WTC11 (cell line): ENCODE measurements around the gene ZNF425. TPM values are rescaled to one million over a fixed set of nuclear protein-coding genes. Genes with fewer than 3 reads are reported as not detected.

ENCODE experiments used
- ATAC-seq: fragments of 200-7000 bp; cut with Tn5 transposase; 2 replicates; pipeline ENCODE4 v1.10.0; 2021; ENCODE audit warnings: mild to moderate bottlenecking, moderate library complexity
- CTCF ChIA-PET: fragments of 300-600 bp; sonication (Branson Sonifier 250); formaldehyde crosslinking; loops from one replicate; lab custom pipeline; 2021; ENCODE audit warnings: antibody characterized with exemption; lab: Charles Lee
- POLR2A ChIA-PET: fragments of 350-600 bp; sonication (Branson Sonifier 250); formaldehyde crosslinking; loops from one replicate; lab custom pipeline; 2021; ENCODE audit warnings: antibody characterized with exemption; lab: Charles Lee
- DNase-seq: peaks from one replicate; pipeline ENCODE4 v3.0.0; 2021; ENCODE audit warnings: low spot score
- H3K27ac Mint-ChIP-seq: 2 replicates; pipeline ENCODE4 v1.8.0; 2021; ENCODE audit warnings: mixed read lengths
- H3K27me3 Mint-ChIP-seq: 2 replicates; pipeline ENCODE4 v1.8.0; 2021; ENCODE audit warnings: low read depth, mild to moderate bottlenecking, moderate library complexity, mixed read lengths
- H3K36me3 Mint-ChIP-seq: 2 replicates; pipeline ENCODE4 v1.8.0; 2021; ENCODE audit warnings: mixed read lengths
- H3K4me1 Mint-ChIP-seq: 2 replicates; pipeline ENCODE4 v1.8.0; 2022; ENCODE audit warnings: mixed read lengths
- H3K4me3 Mint-ChIP-seq: 2 replicates; pipeline ENCODE4 v1.8.0; 2021; ENCODE audit warnings: mild to moderate bottlenecking, moderate library complexity, mixed read lengths
- H3K9me3 Mint-ChIP-seq: 2 replicates; pipeline ENCODE4 v1.8.0; 2021; ENCODE audit warnings: mixed read lengths
- CREM ChIP-seq: sonication (generic); formaldehyde crosslinking; IDR thresholded peaks from 2 replicates; pipeline ENCODE4 v1.8.1; 2022; ENCODE audit warnings: mild to moderate bottlenecking, missing genetic modification reagents, moderate library complexity
- MXD4 ChIP-seq: fragments of 250-450 bp; sonication (Bioruptor Pico); IDR thresholded peaks from 2 replicates; pipeline ENCODE4 v1.8.0; 2021; ENCODE audit warnings: mild to moderate bottlenecking, moderate library complexity, borderline replicate concordance
- MYBL2 ChIP-seq: sonication (generic); formaldehyde crosslinking; IDR thresholded peaks from 2 replicates; pipeline ENCODE4 v1.8.1; 2023; ENCODE audit warnings: mild to moderate bottlenecking, moderate library complexity, missing genetic modification reagents
- TEAD1 ChIP-seq: sonication (generic); formaldehyde crosslinking; IDR thresholded peaks from 2 replicates; pipeline ENCODE4 v1.8.0; 2022; ENCODE audit warnings: mild to moderate bottlenecking, missing genetic modification reagents
- TEAD4 ChIP-seq: sonication (generic); formaldehyde crosslinking; IDR thresholded peaks from 2 replicates; pipeline ENCODE4 v1.8.0; 2022; ENCODE audit warnings: mild to moderate bottlenecking, missing genetic modification reagents
- TP53 ChIP-seq: sonication (generic); formaldehyde crosslinking; IDR thresholded peaks from 2 replicates; pipeline ENCODE4 v1.8.1; 2023; ENCODE audit warnings: mild to moderate bottlenecking, missing genetic modification reagents
- ZNF219 ChIP-seq: sonication (generic); formaldehyde crosslinking; IDR thresholded peaks from 2 replicates; pipeline ENCODE4 v1.8.0; 2023; ENCODE audit warnings: missing genetic modification reagents, mild to moderate bottlenecking, borderline replicate concordance
- ZNF232 ChIP-seq: sonication (generic); formaldehyde crosslinking; IDR thresholded peaks from 2 replicates; pipeline ENCODE4 v1.8.0; 2022; ENCODE audit warnings: mild to moderate bottlenecking, missing genetic modification reagents
- ZNF263 ChIP-seq: sonication (generic); formaldehyde crosslinking; IDR thresholded peaks from 2 replicates; pipeline ENCODE4 v1.8.1; 2022; ENCODE audit warnings: low read depth, mild to moderate bottlenecking, moderate library complexity, missing genetic modification reagents
- ZNF396 ChIP-seq: fragments of 250-450 bp; sonication (Bioruptor Pico); IDR thresholded peaks from 2 replicates; pipeline ENCODE4 v1.8.0; 2021; ENCODE audit warnings: mild to moderate bottlenecking, moderate library complexity, borderline replicate concordance
- ZNF416 ChIP-seq: fragments of 250-450 bp; sonication (Bioruptor Pico); IDR thresholded peaks from 2 replicates; pipeline ENCODE4 v1.9.0; 2021; ENCODE audit warnings: mild to moderate bottlenecking, inconsistent platforms
- total RNA-seq: library from RNA; stranded (reverse); gene quantifications from 3 replicates; pipeline ENCODE4 v1.2.3, GENCODE V29; 2021
- TF ChIP-seq, protein P1 (sequence below): fragments of 250-450 bp; sonication (Bioruptor Pico); IDR thresholded peaks from 2 replicates; pipeline ENCODE4 v1.9.0; 2021; ENCODE audit warnings: mild to moderate bottlenecking
- TF ChIP-seq, protein P2 (sequence below): fragments of 250-450 bp; sonication (Bioruptor Pico); IDR thresholded peaks from 2 replicates; pipeline ENCODE4 v1.8.0; 2021; ENCODE audit warnings: mild to moderate bottlenecking
- TF ChIP-seq, protein P3 (sequence below): sonication (generic); formaldehyde crosslinking; IDR thresholded peaks from 2 replicates; pipeline ENCODE4 v1.8.0; 2023; ENCODE audit warnings: mild to moderate bottlenecking, missing genetic modification reagents
- TF ChIP-seq, protein P4 (sequence below): sonication (generic); formaldehyde crosslinking; IDR thresholded peaks from 2 replicates; pipeline ENCODE4 v1.8.0; 2022; ENCODE audit warnings: mild to moderate bottlenecking, missing genetic modification reagents
- TF ChIP-seq, protein P5 (sequence below): fragments of 250-450 bp; sonication (Bioruptor Pico); IDR thresholded peaks from 2 replicates; pipeline ENCODE4 v1.9.0; 2021; ENCODE audit warnings: moderate library complexity, mild to moderate bottlenecking, inconsistent platforms, borderline replicate concordance
- TF ChIP-seq, protein P6 (sequence below): fragments of 250-450 bp; sonication (Bioruptor Pico); IDR thresholded peaks from 2 replicates; pipeline ENCODE4 v1.9.0; 2021; ENCODE audit warnings: mild to moderate bottlenecking

The ZNF425 gene
- total RNA-seq, 1 experiment from 2014 or later: 3.8 TPM

DNA sequence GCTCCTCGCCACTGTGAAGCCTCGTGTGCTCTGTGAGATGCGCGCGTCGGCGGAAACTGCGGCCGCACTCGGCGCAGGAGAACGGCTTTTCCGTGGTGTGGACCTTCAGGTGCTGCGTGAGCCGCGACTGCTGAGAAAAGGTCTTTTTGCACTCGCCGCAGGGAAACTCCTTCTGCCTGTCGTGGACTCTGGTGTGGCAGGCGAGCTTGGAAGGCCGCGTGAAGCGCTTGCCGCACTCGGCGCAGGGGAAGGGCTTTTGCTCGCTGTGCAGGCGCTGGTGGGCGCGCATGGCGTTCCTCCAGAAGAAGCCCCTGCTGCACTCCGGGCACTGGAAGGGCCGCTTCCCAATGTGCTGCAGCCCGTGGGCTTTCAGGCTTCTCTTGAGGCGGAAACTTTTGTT lies 21.9 kb downstream of the ZNF425 start (continued):
- TF ChIP-seq, protein P1, sequence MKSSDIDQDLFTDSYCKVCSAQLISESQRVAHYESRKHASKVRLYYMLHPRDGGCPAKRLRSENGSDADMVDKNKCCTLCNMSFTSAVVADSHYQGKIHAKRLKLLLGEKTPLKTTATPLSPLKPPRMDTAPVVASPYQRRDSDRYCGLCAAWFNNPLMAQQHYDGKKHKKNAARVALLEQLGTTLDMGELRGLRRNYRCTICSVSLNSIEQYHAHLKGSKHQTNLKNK (CRISPR knock-in tag): no peak

DNA sequence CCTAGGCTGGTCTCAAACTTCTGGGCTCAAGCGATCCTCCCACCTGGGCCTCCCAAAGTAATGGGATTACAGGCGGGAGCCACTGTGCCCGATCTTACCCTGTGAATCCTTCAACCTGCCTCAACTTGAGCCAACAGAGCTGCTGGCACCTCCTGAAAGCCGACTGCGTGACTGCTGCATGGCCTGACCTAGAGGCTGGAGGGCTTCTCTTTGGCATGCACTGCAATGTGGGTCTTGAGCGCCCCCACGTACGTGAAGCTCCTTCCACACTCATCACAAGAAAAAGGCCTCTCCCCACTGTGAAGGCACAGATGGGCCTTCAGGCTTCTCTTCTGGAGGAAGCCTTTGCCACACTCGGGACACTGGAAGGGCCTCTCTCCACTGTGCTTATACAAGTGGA lies 22.7 kb downstream of the ZNF425 start:
- ATAC-seq: peak; percentile 70

DNA sequence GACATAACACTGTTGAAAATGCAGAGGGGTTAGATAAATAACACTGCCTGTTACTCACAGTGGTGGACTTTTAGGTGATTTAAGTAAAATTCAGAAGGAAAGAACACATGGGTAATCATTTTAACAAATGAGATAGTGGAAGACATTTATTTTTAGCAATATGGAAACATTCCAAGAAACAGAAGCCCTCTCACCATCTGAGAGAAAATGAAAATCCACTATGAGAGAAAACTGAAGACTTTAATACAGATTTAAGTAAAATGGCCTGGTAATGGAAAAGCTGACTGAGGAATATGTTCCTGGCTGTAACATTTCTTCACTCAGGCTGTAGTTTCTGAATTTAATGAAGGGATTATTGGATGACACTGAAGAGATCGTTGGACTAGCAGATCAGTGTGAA lies 23.5 kb downstream of the ZNF425 start:
- POLR2A ChIA-PET: interaction anchor here (0.5 kb wide), 1 partner anchor 21 kb away, joined by 5 read pairs; no protein-coding TSS in a partner anchor
- CTCF ChIA-PET: no interaction called here
- H3K27me3 Mint-ChIP-seq: no peaks in the 10 kb centered on the region
- H3K9me3 Mint-ChIP-seq: no peaks in the 10 kb centered on the region
- H3K27ac Mint-ChIP-seq: no peak overlapping the region
- DNase-seq: no peak
- H3K4me1 Mint-ChIP-seq: peaks cover 4% of the 10 kb centered on the region; the same call in 1 of the 2 replicates
- peaks cover 5% of the 10 kb centered on the region for H3K36me3 Mint-ChIP-seq
- TF ChIP-seq MYBL2 (CRISPR knock-in tag) (no peak), TP53 (CRISPR knock-in tag) (no peak), ZNF219 (no peak), MXD4 (CRISPR knock-in tag) (no peak), TEAD4 (CRISPR knock-in tag) (no peak), ZNF263 (no peak), ZNF232 (CRISPR knock-in tag) (no peak), CREM (no peak), TEAD1 (CRISPR knock-in tag) (no peak), ZNF416 (CRISPR knock-in tag) (no peak)
- TF ChIP-seq, protein P2, sequence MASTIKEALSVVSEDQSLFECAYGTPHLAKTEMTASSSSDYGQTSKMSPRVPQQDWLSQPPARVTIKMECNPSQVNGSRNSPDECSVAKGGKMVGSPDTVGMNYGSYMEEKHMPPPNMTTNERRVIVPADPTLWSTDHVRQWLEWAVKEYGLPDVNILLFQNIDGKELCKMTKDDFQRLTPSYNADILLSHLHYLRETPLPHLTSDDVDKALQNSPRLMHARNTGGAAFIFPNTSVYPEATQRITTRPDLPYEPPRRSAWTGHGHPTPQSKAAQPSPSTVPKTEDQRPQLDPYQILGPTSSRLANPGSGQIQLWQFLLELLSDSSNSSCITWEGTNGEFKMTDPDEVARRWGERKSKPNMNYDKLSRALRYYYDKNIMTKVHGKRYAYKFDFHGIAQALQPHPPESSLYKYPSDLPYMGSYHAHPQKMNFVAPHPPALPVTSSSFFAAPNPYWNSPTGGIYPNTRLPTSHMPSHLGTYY: no peak
- TF ChIP-seq, protein P3, sequence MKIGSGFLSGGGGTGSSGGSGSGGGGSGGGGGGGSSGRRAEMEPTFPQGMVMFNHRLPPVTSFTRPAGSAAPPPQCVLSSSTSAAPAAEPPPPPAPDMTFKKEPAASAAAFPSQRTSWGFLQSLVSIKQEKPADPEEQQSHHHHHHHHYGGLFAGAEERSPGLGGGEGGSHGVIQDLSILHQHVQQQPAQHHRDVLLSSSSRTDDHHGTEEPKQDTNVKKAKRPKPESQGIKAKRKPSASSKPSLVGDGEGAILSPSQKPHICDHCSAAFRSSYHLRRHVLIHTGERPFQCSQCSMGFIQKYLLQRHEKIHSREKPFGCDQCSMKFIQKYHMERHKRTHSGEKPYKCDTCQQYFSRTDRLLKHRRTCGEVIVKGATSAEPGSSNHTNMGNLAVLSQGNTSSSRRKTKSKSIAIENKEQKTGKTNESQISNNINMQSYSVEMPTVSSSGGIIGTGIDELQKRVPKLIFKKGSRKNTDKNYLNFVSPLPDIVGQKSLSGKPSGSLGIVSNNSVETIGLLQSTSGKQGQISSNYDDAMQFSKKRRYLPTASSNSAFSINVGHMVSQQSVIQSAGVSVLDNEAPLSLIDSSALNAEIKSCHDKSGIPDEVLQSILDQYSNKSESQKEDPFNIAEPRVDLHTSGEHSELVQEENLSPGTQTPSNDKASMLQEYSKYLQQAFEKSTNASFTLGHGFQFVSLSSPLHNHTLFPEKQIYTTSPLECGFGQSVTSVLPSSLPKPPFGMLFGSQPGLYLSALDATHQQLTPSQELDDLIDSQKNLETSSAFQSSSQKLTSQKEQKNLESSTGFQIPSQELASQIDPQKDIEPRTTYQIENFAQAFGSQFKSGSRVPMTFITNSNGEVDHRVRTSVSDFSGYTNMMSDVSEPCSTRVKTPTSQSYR: no peak
- TF ChIP-seq, protein P4, sequence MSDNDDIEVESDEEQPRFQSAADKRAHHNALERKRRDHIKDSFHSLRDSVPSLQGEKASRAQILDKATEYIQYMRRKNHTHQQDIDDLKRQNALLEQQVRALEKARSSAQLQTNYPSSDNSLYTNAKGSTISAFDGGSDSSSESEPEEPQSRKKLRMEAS: no peak
- TF ChIP-seq, protein P5, sequence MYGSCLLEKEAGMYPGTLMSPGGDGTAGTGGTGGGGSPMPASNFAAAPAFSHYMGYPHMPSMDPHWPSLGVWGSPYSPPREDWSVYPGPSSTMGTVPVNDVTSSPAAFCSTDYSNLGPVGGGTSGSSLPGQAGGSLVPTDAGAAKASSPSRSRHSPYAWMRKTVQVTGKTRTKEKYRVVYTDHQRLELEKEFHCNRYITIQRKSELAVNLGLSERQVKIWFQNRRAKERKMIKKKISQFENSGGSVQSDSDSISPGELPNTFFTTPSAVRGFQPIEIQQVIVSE (CRISPR knock-in tag): no peak
- TF ChIP-seq, protein P6, sequence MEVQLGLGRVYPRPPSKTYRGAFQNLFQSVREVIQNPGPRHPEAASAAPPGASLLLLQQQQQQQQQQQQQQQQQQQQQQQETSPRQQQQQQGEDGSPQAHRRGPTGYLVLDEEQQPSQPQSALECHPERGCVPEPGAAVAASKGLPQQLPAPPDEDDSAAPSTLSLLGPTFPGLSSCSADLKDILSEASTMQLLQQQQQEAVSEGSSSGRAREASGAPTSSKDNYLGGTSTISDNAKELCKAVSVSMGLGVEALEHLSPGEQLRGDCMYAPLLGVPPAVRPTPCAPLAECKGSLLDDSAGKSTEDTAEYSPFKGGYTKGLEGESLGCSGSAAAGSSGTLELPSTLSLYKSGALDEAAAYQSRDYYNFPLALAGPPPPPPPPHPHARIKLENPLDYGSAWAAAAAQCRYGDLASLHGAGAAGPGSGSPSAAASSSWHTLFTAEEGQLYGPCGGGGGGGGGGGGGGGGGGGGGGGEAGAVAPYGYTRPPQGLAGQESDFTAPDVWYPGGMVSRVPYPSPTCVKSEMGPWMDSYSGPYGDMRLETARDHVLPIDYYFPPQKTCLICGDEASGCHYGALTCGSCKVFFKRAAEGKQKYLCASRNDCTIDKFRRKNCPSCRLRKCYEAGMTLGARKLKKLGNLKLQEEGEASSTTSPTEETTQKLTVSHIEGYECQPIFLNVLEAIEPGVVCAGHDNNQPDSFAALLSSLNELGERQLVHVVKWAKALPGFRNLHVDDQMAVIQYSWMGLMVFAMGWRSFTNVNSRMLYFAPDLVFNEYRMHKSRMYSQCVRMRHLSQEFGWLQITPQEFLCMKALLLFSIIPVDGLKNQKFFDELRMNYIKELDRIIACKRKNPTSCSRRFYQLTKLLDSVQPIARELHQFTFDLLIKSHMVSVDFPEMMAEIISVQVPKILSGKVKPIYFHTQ: no peak
- TF ChIP-seq, protein P1 (CRISPR knock-in tag): no peak
- TF ChIP-seq, all 79 proteins: peak for 0
- no peak for ATAC-seq
- no peak overlapping the region for H3K4me3 Mint-ChIP-seq

More for the DNA sequence above, 22.7 kb downstream of the ZNF425 start:
- H3K36me3 Mint-ChIP-seq: peaks cover 5% of the 10 kb centered on the region
- H3K27me3 Mint-ChIP-seq: no peaks in the 10 kb centered on the region
- peaks cover 4% of the 10 kb centered on the region; the same call in 1 of the 2 replicates for H3K4me1 Mint-ChIP-seq
- ChIA-PET POLR2A (interaction anchor here (0.5 kb wide), 1 partner anchor 20 kb away, joined by 5 read pairs; no protein-coding TSS in a partner anchor), CTCF (interaction anchor here (1.2 to 1.5 kb wide), 2 partner anchors 38 to 46 kb away, joined by 3 to 6 read pairs; no protein-coding TSS in a partner anchor)
- no peak overlapping the region for H3K27ac Mint-ChIP-seq
- H3K9me3 Mint-ChIP-seq: no peaks in the 10 kb centered on the region
- no peak for DNase-seq
- H3K4me3 Mint-ChIP-seq: no peak overlapping the region
- no peak for TF ChIP-seq ZNF396 (CRISPR knock-in tag)
